ENCODE data around the gene LCN2. TPM values are rescaled to one million over a fixed set of nuclear protein-coding genes. Genes with fewer than 3 reads are reported as not detected.
A peak's percentile ranks its signal among the peaks of the same experiment; 100 is the strongest.

Gene LCN2
- total and polyA plus RNA-seq, 2 experiments from 2014 or later: not detected

DNA sequence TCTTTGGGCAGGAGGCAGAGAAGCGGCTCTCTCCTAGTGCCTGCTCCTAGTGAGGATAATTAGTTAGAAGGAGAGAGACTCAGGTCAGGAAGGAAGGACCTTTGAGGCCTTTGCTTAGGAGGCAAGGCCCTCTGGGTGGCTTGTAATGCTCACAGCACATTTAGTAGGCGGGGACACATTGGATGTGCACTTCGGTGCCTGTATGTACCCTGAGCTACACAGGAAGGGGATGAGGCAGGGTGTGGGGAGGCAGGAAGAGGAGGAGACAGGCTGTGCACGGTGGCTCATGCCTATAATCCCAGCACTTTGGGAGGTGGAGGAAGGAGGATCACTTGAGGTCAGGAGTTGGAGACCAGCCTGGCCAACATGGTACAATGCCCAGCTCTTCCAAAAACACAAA, 7.2 kb upstream of the LCN2 start:
- DNase-seq: no peak
- TF ChIP-seq EZH2 (IDR thresholded peaks at IDR 0.05; ENCODE audit: insufficient read depth, poor library complexity, severe bottlenecking) (no peak), EZH2phosphoT487 (IDR thresholded peaks at IDR 0.05; ENCODE audit: insufficient read depth, low read depth) (no peak)
- Histone ChIP-seq H3K27me3 (replicated peaks; ENCODE audit: insufficient read depth) (no peaks in the 10 kb centered on the region), H3K9me2 (ENCODE audit: insufficient read depth) (no peaks in the 10 kb centered on the region), H4K20me1 (ENCODE audit: insufficient read depth) (no peaks in the 10 kb centered on the region), H3F3A (ENCODE audit: insufficient read depth) (no peaks in the 10 kb centered on the region), H3K9me3 (ENCODE audit: low read depth) (no peaks in the 10 kb centered on the region), H3K27ac (no peak overlapping the region), H3K79me2 (ENCODE audit: insufficient read depth) (no peaks in the 10 kb centered on the region), H3K4me1 (ENCODE audit: insufficient read depth) (0 out of 2 replicates have a peak, but pooled peaks cover 3% of the 10 kb centered on the region), H3K36me3 (ENCODE audit: low read depth) (no peaks in the 10 kb centered on the region), H3K4me2 (ENCODE audit: unreplicated experiment) (no peak overlapping the region), H3K4me3 (no peak overlapping the region), H2AFZ (no peak overlapping the region), H3K9ac (no peak overlapping the region)
- 54 to 61% methylated on average over 4 of the region's 4 CpGs for WGBS, 2 experiments (ENCODE audit: low coverage in 1 of 2, low lambda C conversion rate in 2 of 2, missing lambda C conversion rate in 2 of 2)
- in situ Hi-C loops (cut with MboI): no loop called here

DNA sequence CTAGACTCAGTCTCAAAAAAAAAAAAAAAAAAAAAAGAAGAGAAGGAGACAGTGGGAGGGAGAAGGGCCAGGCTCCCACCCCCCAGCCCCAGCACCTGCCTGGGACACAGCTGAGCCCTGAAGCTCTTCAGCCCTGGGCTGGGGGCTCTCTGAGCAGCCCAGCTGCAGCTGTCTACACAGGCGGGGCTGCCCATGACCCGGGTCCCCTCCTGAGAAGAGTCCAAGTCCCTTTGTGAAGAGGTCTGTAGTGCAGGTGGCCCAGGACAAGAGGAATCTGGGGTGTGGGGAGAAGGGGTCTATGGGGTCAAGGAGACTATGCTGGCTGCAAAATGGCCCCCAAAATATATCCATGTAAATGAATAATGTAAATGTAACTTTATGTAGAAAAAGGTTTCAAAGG, 6.7 kb upstream of the LCN2 start:
- H3K9me2 ChIP-seq (ENCODE audit: insufficient read depth): no peaks in the 10 kb centered on the region
- H3K27me3 ChIP-seq (replicated peaks; ENCODE audit: insufficient read depth): no peaks in the 10 kb centered on the region
- no peaks in the 10 kb centered on the region for H3F3A ChIP-seq (ENCODE audit: insufficient read depth)
- no peaks in the 10 kb centered on the region for H3K9me3 ChIP-seq (ENCODE audit: low read depth)
- no peak overlapping the region for H2AFZ ChIP-seq
- no peak overlapping the region for H3K4me2 ChIP-seq (ENCODE audit: unreplicated experiment)
- no peak overlapping the region for H3K27ac ChIP-seq
- WGBS, 2 experiments (ENCODE audit: low coverage in 1 of 2, low lambda C conversion rate in 2 of 2, missing lambda C conversion rate in 2 of 2): 43 to 46% methylated on average over 2 of the region's 2 CpGs
- no peaks in the 10 kb centered on the region for H4K20me1 ChIP-seq (ENCODE audit: insufficient read depth)
- 0 out of 2 replicates have a peak, but pooled peaks cover 3% of the 10 kb centered on the region for H3K4me1 ChIP-seq (ENCODE audit: insufficient read depth)
- H3K79me2 ChIP-seq (ENCODE audit: insufficient read depth): no peaks in the 10 kb centered on the region
- no peak for DNase-seq
- H3K36me3 ChIP-seq (ENCODE audit: low read depth): no peaks in the 10 kb centered on the region
- TF ChIP-seq EZH2 (IDR thresholded peaks at IDR 0.05; ENCODE audit: insufficient read depth, poor library complexity, severe bottlenecking): no peak
- TF ChIP-seq EZH2phosphoT487 (IDR thresholded peaks at IDR 0.05; ENCODE audit: insufficient read depth, low read depth): no peak
- no peak overlapping the region for H3K9ac ChIP-seq
- no peak overlapping the region for H3K4me3 ChIP-seq
- in situ Hi-C loops (cut with MboI): no loop called here

DNA sequence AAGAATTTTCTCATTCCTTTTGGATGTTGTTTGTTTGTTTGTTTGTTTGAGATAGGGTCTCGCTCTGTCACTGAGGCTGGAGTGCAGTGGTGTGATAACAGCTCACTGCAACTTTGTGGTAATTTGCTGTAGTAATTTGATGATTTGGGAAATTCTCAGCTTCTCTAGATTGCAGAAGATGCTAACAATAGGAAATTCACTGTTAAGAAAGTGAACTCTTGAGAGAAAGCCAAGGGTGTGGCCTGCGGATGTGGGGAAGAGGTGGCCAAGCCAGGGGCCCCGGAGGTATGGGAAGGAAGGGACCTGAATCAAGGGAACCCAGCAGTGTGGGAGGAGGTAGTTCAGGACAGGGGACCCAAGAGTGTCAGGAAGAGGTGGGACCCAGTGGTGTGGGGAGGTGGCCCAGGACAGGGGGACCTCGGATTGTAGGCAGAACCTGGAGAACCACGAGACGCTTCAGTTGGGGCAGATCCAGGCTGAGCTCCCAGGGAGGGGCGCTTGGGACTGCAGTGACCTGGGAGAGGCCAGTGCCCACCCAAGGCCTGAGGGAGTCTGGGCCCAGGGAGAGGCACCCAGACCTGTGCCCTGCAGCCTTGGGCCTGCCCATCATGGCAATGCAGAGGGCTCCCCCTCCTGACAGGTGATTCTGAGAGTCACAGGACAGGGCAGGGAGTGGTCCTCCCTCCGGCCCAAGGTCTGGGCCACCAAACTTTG, 5.6 kb upstream of the LCN2 start:
- H3K4me1 ChIP-seq (ENCODE audit: insufficient read depth): 0 out of 2 replicates have a peak, but pooled peaks cover 3% of the 10 kb centered on the region
- H3K9ac ChIP-seq: no peak overlapping the region
- no peaks in the 10 kb centered on the region for H3K79me2 ChIP-seq (ENCODE audit: insufficient read depth)
- no peak overlapping the region for H3K4me2 ChIP-seq (ENCODE audit: unreplicated experiment)
- no peaks in the 10 kb centered on the region for H3K27me3 ChIP-seq (replicated peaks; ENCODE audit: insufficient read depth)
- H3K4me3 ChIP-seq: no peak overlapping the region
- H3K36me3 ChIP-seq (ENCODE audit: low read depth): no peaks in the 10 kb centered on the region
- TF ChIP-seq EZH2phosphoT487 (IDR thresholded peaks at IDR 0.05; ENCODE audit: insufficient read depth, low read depth) (no peak), EZH2 (IDR thresholded peaks at IDR 0.05; ENCODE audit: insufficient read depth, poor library complexity, severe bottlenecking) (no peak)
- no peaks in the 10 kb centered on the region for H4K20me1 ChIP-seq (ENCODE audit: insufficient read depth)
- in situ Hi-C loops (cut with MboI): no loop called here
- no peak overlapping the region for H2AFZ ChIP-seq
- 62% methylated on average over 8 of the region's 8 CpGs for WGBS, 2 experiments (ENCODE audit: low coverage in 1 of 2, low lambda C conversion rate in 2 of 2, missing lambda C conversion rate in 2 of 2)
- no peaks in the 10 kb centered on the region for H3F3A ChIP-seq (ENCODE audit: insufficient read depth)
- H3K9me3 ChIP-seq (ENCODE audit: low read depth): no peaks in the 10 kb centered on the region
- peak; percentile 32 for DNase-seq
- no peak overlapping the region for H3K27ac ChIP-seq
- H3K9me2 ChIP-seq (ENCODE audit: insufficient read depth): no peaks in the 10 kb centered on the region

DNA sequence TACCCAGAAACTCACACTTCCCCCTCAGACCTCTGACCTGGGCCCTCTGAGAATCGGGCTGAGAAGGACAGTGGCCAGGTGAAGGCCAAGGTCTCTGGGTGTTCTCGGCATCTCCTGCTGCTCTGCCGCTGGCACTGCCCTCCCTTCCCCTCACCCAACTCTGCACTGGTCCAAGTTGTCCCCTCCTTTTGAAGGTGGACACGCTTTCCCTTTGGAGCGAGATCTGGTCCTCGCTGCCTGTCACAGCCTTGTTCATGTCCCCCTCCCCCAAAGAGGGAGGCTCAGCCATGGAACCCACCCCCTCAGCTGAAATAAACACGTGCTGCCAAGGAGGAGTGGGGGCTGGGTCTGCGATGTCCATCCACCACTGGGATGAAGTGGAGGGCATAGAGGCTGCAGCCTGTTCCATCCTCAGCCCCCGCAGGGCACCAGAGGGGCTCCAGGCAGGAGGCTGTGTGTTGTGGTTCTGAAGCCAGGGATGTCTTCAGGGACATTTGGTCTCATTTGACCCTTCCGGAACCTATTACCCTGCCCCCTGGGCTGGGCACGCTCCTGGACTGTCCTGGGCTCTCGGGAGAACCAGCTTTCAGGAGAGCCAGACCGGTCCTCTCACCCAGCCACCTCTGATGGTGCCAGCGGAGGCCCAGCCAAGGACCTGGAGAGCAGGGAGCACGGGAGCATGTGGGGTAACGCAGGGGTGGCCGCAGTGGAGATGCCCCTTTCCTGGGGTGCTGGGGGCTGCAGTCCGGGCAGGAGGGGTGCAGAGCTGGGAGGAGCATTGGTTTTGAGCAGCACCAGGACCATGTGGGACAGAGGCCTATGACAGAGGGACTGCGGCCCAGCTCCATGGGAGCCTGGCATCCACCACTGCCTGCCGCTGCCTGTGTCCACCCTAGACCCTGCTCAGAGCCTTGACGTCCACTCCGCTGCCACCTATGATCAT, 4.7 kb upstream of the LCN2 start:
- H3K4me2 ChIP-seq (ENCODE audit: unreplicated experiment): no peak overlapping the region
- 72 to 77% methylated on average over 22 of the region's 22 CpGs for WGBS, 2 experiments (ENCODE audit: low coverage in 1 of 2, low lambda C conversion rate in 2 of 2, missing lambda C conversion rate in 2 of 2)
- H3K36me3 ChIP-seq (ENCODE audit: low read depth): no peaks in the 10 kb centered on the region
- H3K27ac ChIP-seq: no peak overlapping the region
- H3F3A ChIP-seq (ENCODE audit: insufficient read depth): no peaks in the 10 kb centered on the region
- no peaks in the 10 kb centered on the region for H3K9me2 ChIP-seq (ENCODE audit: insufficient read depth)
- H3K9me3 ChIP-seq (ENCODE audit: low read depth): no peaks in the 10 kb centered on the region
- no peak for DNase-seq
- no peaks in the 10 kb centered on the region for H3K27me3 ChIP-seq (replicated peaks; ENCODE audit: insufficient read depth)
- no peak overlapping the region for H3K9ac ChIP-seq
- in situ Hi-C loops (cut with MboI): no loop called here
- TF ChIP-seq EZH2phosphoT487 (IDR thresholded peaks at IDR 0.05; ENCODE audit: insufficient read depth, low read depth): no peak
- no peak for TF ChIP-seq EZH2 (IDR thresholded peaks at IDR 0.05; ENCODE audit: insufficient read depth, poor library complexity, severe bottlenecking)
- no peak overlapping the region for H2AFZ ChIP-seq
- H4K20me1 ChIP-seq (ENCODE audit: insufficient read depth): no peaks in the 10 kb centered on the region
- 0 out of 2 replicates have a peak, but pooled peaks cover 3% of the 10 kb centered on the region for H3K4me1 ChIP-seq (ENCODE audit: insufficient read depth)
- H3K79me2 ChIP-seq (ENCODE audit: insufficient read depth): no peaks in the 10 kb centered on the region
- H3K4me3 ChIP-seq: no peak overlapping the region

Data from GM23248 (cell line).